K562 (cell line): ENCODE measurements around the gene ENTPD6. TPM values are rescaled to one million over a fixed set of nuclear protein-coding genes. Genes with fewer than 3 reads are reported as not detected.
A peak's percentile ranks its signal among the peaks of the same experiment; 100 is the strongest.

ENCODE experiments used
- ATF6 ChIP-seq: sonication (generic); formaldehyde crosslinking; IDR thresholded peaks from 2 replicates; pipeline ENCODE4 v1.4.0; 2020; ENCODE audit warnings: mild to moderate bottlenecking, missing genetic modification reagents
- CREB1 ChIP-seq, 2 experiments: sonication (generic) in 1 of 2; formaldehyde crosslinking in 1 of 2; IDR thresholded peaks; 2 replicates each; pipeline versions ENCODE4 v1.6.1 to v1.8.0; 2012 to 2022; ENCODE audit warnings: inconsistent platforms in 1 of 2, mild to moderate bottlenecking in 1 of 2, missing genetic modification reagents in 1 of 2, moderate library complexity in 1 of 2
- CTCFL ChIP-seq: IDR thresholded peaks from 2 replicates; pipeline ENCODE4 v1.6.1; 2011; ENCODE audit warnings: borderline replicate concordance, low read depth, mild to moderate bottlenecking, moderate library complexity, low read length; ENCODE audit not compliant: insufficient read depth, poor library complexity, severe bottlenecking
- ETV1 ChIP-seq: fragments of 450-650 bp; conservative IDR thresholded peaks from 2 replicates; pipeline ENCODE4 v1.6.1; 2016; ENCODE audit warnings: missing genetic modification characterization, control low read depth, low read depth, missing compliant biosample characterization
- FUS ChIP-seq: fragments of 200-400 bp; formaldehyde crosslinking; optimal IDR thresholded peaks from 2 replicates; pipeline ENCODE3; 2017; ENCODE audit warnings: low read depth, low read length
- HES1 ChIP-seq: fragments of 450-650 bp; IDR thresholded peaks from 2 replicates; pipeline ENCODE4 v1.6.1; 2016; ENCODE audit warnings: low read depth, mild to moderate bottlenecking, moderate library complexity
- JUN ChIP-seq, 2 experiments: sonication (generic) in 1 of 2; formaldehyde crosslinking in 1 of 2; IDR thresholded peaks; 2 replicates each; pipeline versions ENCODE4 v1.6.1 to v1.8.0; 2012 to 2022; ENCODE audit warnings: borderline replicate concordance in 2 of 2, mild to moderate bottlenecking in 2 of 2, improper control_type of control experiment in 1 of 2, low read depth in 1 of 2, low read length in 1 of 2, missing genetic modification reagents in 1 of 2
- MAZ ChIP-seq, 2 experiments: fragments of 450-650 bp in 1 of 2; sonication (generic) in 1 of 2; formaldehyde crosslinking; IDR thresholded peaks in 1 of 2; conservative IDR thresholded peaks in 1 of 2; 2 replicates each; pipeline versions ENCODE4 v1.4.0 to v1.5.0; 2020; ENCODE audit warnings: mild to moderate bottlenecking in 1 of 2, missing genetic modification reagents in 1 of 2
- MCM2 ChIP-seq: fragments of 450-650 bp; IDR thresholded peaks from 2 replicates; pipeline ENCODE4 v1.6.1; 2017; ENCODE audit warnings: low read depth, mild to moderate bottlenecking
- OTX1 ChIP-seq: fragments of 450-650 bp; formaldehyde crosslinking; IDR thresholded peaks from 2 replicates; pipeline ENCODE4 v1.4.0; 2022; ENCODE audit warnings: mild to moderate bottlenecking
- PHF8 ChIP-seq: fragments of 200-600 bp; sonication (generic); IDR thresholded peaks from 2 replicates; pipeline ENCODE4 v1.6.1; 2012; ENCODE audit warnings: mixed run types, mild to moderate bottlenecking, inconsistent platforms, low read length, moderate library complexity, borderline replicate concordance
- POLR2H ChIP-seq: IDR thresholded peaks from 2 replicates; pipeline ENCODE4 v1.6.1; 2016; ENCODE audit warnings: missing genetic modification characterization, low read depth, mild to moderate bottlenecking, control low read depth, missing compliant biosample characterization, moderate library complexity
- SETDB1 ChIP-seq: IDR thresholded peaks from one replicate; pipeline ENCODE4 v1.6.1; 2012; ENCODE audit warnings: low read length, control low read depth, inconsistent platforms
- SUPT5H ChIP-seq: fragments of 450-650 bp; IDR thresholded peaks from 2 replicates; pipeline ENCODE4 v1.6.1; 2016
- USF1 ChIP-seq: sonication (generic); formaldehyde crosslinking; IDR thresholded peaks from 2 replicates; pipeline ENCODE4 v1.9.0; 2022; ENCODE audit warnings: mild to moderate bottlenecking, missing genetic modification reagents
- ZNF316 ChIP-seq: fragments of 450-650 bp; IDR thresholded peaks from 2 replicates; pipeline ENCODE4 v1.6.1; 2016
- ZNF785 ChIP-seq: fragments of 250-450 bp; sonication (Bioruptor Pico); IDR thresholded peaks from 2 replicates; pipeline ENCODE4 v1.4.0; 2020; ENCODE audit warnings: mild to moderate bottlenecking
- polyA plus RNA-seq, 8 experiments: library from polyadenylated mRNA; depleted of rRNA in 4 of 8; stranded (reverse) in 5 of 8; unstranded in 3 of 8; fragments of >200 nt; fragmentation: Nextera tagmentation in 2 of 8; fragmentation: Illumina TruSeq in 1 of 8; extraction: Ambion mirVana in 2 of 8; extraction: Trizol in 1 of 8; gene quantifications; 2 replicates each; pipeline versions ENCODE4 v1.2.1 to v1.2.3, GENCODE V29; 2011 to 2014; ENCODE audit warnings: inconsistent platforms in 1 of 8, missing spikeins in 1 of 8
- total RNA-seq, 7 experiments: library from RNA; depleted of rRNA in 6 of 7; stranded (reverse); fragments of >200 nt in 6 of 7; fragmentation: Illumina TruSeq in 2 of 7; extraction: Trizol in 2 of 7; gene quantifications; 2 replicates each; pipeline versions ENCODE4 v1.2.1 to v1.2.3, GENCODE V29; 2011 to 2021; ENCODE audit warnings: low replicate concordance in 1 of 7

The ENTPD6 gene
- total and polyA plus RNA-seq, 9 of the 15 experiments (the other 6 are each of a cell fraction or from before 2014, with no cell fraction given), result 0.82 to 36.8 (median 22.4) TPM

- TF ChIP-seq USF1 (peak; percentile 51; the same call in 1 of the 2 replicates), ETV1 (tag) (no peak), CREB1 (IDR thresholded peaks at IDR 0.05) (peak; percentile 48; the same call in 1 of the 2 replicates), CREB1 (CRISPR knock-in tag; IDR thresholded peaks at IDR 0.05) (peak; percentile 82), OTX1 (CRISPR knock-in tag) (no peak), JUN (IDR thresholded peaks at IDR 0.05; ENCODE audit: borderline replicate concordance, low read depth, low read length) (no peak), JUN (CRISPR knock-in tag; IDR thresholded peaks at IDR 0.05; ENCODE audit: borderline replicate concordance) (no peak), POLR2H (tag) (no peak), SETDB1 (no peak), ATF6 (CRISPR knock-in tag) (no peak), SUPT5H (peak; percentile 44; the same call in 1 of the 2 replicates), HES1 (no peak), ZNF316 (no peak), MAZ (CRISPR knock-in tag; conservative IDR thresholded peaks at IDR 0.05 in 1 of 2, IDR thresholded peaks at IDR 0.05 in 1 of 2) (peak; percentile 50 to 95), CTCFL (peak; percentile 83), FUS (no peak), MCM2 (no peak), PHF8 (peak; percentile 77; the same call in 1 of the 2 replicates), ZNF785 (no peak)
These were observed at the start of gene ENTPD6 (continued) for GRCh38 chr20:25195014-25195961.
